ENCODE measurements around the gene HECTD2.
"Not testable (repeated sequence)": the region's sequence is repeated elsewhere in the genome, so short reads cannot be mapped to it uniquely, and the experiment has no call there.

The HECTD2 gene

DNA sequence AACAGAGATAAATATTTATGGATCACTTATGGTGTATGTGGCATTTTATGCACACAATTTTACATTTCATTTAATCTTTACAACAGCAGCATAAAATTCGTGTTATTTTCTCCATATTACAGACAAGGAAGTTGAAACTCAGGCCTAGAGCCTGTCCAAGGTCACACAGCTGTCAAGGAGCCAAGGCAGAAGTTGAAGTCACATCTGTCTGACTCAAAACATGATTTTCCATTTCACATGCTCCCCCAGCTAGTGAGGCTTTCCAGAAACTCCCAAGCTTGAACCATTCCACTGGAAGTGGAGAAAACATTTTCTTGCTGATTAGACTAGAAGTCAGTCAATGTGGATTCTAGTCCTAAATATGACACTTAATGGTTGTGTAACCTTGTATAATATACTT lies 110.5 kb downstream of the HECTD2 start:
- no peak for DNase-seq (ENCODE audit: extremely low read depth, insufficient read length)
- Histone ChIP-seq H3K27me3 (replicated peaks; ENCODE audit: control insufficient read depth, insufficient read depth, low read length) (no peaks in the 10 kb centered on the region), H3K36me3 (ENCODE audit: control insufficient read depth, insufficient read depth, low read length) (no peaks in the 10 kb centered on the region), H3K4me3 (replicated peaks; ENCODE audit: low read depth, low read length) (no peak overlapping the region)
- TF ChIP-seq, protein P1, sequence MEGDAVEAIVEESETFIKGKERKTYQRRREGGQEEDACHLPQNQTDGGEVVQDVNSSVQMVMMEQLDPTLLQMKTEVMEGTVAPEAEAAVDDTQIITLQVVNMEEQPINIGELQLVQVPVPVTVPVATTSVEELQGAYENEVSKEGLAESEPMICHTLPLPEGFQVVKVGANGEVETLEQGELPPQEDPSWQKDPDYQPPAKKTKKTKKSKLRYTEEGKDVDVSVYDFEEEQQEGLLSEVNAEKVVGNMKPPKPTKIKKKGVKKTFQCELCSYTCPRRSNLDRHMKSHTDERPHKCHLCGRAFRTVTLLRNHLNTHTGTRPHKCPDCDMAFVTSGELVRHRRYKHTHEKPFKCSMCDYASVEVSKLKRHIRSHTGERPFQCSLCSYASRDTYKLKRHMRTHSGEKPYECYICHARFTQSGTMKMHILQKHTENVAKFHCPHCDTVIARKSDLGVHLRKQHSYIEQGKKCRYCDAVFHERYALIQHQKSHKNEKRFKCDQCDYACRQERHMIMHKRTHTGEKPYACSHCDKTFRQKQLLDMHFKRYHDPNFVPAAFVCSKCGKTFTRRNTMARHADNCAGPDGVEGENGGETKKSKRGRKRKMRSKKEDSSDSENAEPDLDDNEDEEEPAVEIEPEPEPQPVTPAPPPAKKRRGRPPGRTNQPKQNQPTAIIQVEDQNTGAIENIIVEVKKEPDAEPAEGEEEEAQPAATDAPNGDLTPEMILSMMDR (IDR thresholded peaks at IDR 0.05; ENCODE audit: insufficient read depth, low read length, poor library complexity, severe bottlenecking) = no peak

DNA sequence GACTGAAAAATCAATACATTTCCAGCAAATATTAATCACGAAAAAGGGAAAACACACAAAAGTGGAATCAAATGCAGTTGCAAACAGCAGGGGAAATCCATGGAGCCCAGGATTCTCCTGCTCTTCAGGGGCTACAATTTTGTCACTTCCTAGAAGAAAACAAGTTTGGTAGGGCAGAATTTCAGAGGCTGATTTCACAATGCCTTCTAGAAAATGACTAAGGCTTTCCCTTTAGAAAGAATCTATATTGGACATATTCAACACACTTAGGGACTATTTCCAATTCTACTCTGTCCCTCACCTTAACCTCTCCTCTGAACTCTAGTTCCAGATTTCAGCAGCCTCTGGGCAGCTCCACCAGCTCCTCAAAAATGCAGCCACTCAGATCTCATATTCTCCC lies 111.3 kb downstream of the HECTD2 start:
- TF ChIP-seq, protein P1 (IDR thresholded peaks at IDR 0.05; ENCODE audit: insufficient read depth, low read length, poor library complexity, severe bottlenecking) = no peak
- no peaks in the 10 kb centered on the region for H3K36me3 ChIP-seq (ENCODE audit: control insufficient read depth, insufficient read depth, low read length)
- no peaks in the 10 kb centered on the region for H3K27me3 ChIP-seq (replicated peaks; ENCODE audit: control insufficient read depth, insufficient read depth, low read length)
- H3K4me3 ChIP-seq (replicated peaks; ENCODE audit: low read depth, low read length) = no peak overlapping the region
- no peak for DNase-seq (ENCODE audit: extremely low read depth, insufficient read length)

DNA sequence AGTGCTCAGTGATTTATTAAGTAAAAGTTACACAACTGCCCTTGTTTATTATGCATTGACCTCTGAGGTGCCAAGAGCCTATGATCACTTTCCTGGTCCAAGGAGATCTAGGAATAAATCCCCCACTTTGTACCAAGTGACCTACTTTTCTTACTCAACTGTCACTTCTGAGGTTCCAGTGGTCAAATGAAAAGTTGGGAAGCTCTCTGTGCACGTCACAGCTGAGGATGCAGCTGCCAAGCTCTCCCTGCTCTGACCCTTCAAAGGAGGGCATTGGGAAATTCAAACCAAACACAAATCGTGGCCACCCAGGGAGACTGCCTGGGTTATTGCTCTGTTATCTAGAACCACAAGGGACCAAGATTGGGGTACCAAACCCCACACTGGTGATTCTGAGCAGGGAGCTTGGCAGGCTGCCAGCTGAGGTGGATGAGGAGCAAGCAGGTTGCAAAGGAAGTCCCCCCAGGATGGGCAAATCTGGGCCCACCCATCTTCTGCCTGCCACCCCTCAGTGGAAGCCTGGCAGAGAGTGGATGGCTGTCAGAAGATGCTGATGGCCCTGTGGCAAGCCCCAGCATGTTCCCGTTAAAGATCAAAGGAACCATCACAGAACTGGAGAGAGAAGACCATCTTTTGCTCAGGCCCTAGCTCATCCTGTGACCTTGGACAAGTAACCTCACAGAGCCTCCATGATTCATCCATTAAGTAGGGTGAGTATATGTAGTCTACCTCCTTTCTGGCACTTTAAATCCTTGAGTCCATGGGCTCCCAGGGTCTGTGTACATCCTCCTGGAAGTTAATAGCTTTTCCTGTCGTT lies 116.0 kb downstream of the HECTD2 start:
- Histone ChIP-seq H3K36me3 (ENCODE audit: control insufficient read depth, insufficient read depth, low read length) (no peaks in the 10 kb centered on the region), H3K27me3 (replicated peaks; ENCODE audit: control insufficient read depth, insufficient read depth, low read length) (no peaks in the 10 kb centered on the region), H3K4me3 (replicated peaks; ENCODE audit: low read depth, low read length) (no peak overlapping the region)
- no peak for DNase-seq (ENCODE audit: extremely low read depth, insufficient read length)
- TF ChIP-seq, protein P1 (IDR thresholded peaks at IDR 0.05; ENCODE audit: insufficient read depth, low read length, poor library complexity, severe bottlenecking) = no peak

DNA sequence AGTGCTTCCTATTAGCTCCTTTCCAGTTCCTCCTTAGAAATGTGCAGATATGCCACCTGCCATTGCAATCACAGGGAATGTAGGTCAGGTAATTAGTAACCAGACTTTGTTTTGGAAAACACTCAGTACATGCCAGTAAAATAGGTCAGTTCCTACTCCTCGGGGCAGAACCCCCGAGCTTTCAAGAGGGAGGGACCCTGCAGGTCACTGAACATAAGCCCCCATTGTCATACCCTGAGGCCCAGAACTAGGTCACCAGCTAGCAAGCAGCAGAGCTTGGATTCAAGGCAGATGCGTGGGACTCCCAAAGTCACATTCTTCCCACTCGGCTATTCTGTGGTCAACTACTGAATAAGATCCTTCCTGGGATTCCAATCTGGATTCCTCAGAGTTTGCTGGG lies 117.9 kb downstream of the HECTD2 start:
- Histone ChIP-seq H3K4me3 (replicated peaks; ENCODE audit: low read depth, low read length) (no peak overlapping the region), H3K36me3 (ENCODE audit: control insufficient read depth, insufficient read depth, low read length) (no peaks in the 10 kb centered on the region), H3K27me3 (replicated peaks; ENCODE audit: control insufficient read depth, insufficient read depth, low read length) (no peaks in the 10 kb centered on the region)
- TF ChIP-seq, protein P1 (IDR thresholded peaks at IDR 0.05; ENCODE audit: insufficient read depth, low read length, poor library complexity, severe bottlenecking) = no peak
- no peak for DNase-seq (ENCODE audit: extremely low read depth, insufficient read length)

DNA sequence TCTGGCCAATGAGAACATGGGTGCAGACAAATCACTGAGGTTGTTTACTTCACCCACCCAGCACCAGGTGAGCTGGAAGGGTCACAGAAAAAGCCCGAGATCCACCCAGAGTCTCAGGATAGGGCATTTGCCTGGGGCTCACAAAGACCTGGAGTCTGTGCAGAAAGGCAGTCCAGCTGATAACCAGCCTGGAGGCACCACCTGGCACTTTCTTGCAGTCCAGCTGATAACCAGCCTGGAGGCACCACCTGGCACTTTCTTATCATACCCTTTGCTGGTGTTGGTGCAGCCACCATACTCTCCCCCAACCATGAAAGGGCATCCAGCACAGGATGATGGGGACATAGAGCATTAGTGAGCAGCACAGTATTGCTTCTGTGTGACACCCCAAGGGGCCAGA lies 118.6 kb downstream of the HECTD2 start:
- TF ChIP-seq, protein P1 (IDR thresholded peaks at IDR 0.05; ENCODE audit: insufficient read depth, low read length, poor library complexity, severe bottlenecking) = no peak
- no peak overlapping the region for H3K4me3 ChIP-seq (replicated peaks; ENCODE audit: low read depth, low read length)
- DNase-seq (ENCODE audit: extremely low read depth, insufficient read length) = no peak
- H3K27me3 ChIP-seq (replicated peaks; ENCODE audit: control insufficient read depth, insufficient read depth, low read length) = no peaks in the 10 kb centered on the region
- no peaks in the 10 kb centered on the region for H3K36me3 ChIP-seq (ENCODE audit: control insufficient read depth, insufficient read depth, low read length)

DNA sequence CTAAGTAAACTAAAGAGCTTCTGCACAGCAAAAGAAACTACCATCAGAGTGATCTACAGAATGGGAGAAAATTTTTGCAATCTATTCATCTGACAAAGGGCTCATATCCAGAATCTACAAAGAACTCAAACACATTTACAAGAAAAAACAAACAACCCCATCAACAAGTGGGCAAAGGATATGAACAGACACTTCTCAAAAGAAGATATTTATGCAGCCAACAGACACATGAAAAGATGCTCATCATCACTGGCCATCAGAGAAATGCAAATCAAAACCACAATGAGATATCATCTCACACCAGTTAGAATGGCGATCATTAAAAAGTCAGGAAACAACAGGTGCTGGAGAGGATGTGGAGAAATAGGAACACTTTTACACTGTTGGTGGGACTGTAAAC lies 124.6 kb downstream of the HECTD2 start:
- H3K27me3 ChIP-seq (replicated peaks; ENCODE audit: control insufficient read depth, insufficient read depth, low read length); H3K4me3 ChIP-seq (replicated peaks; ENCODE audit: low read depth, low read length); H3K36me3 ChIP-seq (ENCODE audit: control insufficient read depth, insufficient read depth, low read length); DNase-seq (ENCODE audit: extremely low read depth, insufficient read length): not testable (repeated sequence)

Measured in GM06990 (cell line).